ENCODE results near the gene ARAP2.

GRCh38 chr4:36241771-36242170, 2.5 kb downstream of the ARAP2 start:
- TF ChIP-seq CTCF (IDR thresholded peaks at IDR 0.05) (no peak), POLR2A (IDR thresholded peaks at IDR 0.05) (no peak)
